NCI-H1436 treated with DMSO at 0.1 percent for 48 hours (cell line): Measurements from ENCODE around the gene CCDC91.
"Not testable (repeated sequence)": the region's sequence is repeated elsewhere in the genome, so short reads cannot be mapped to it uniquely, and the experiment has no call there.

Experiments
- DNase-seq: peaks from one replicate; lab custom pipeline; 2025; lab: John Stamatoyannopoulos, UW

The CCDC91 gene

GRCh38 chr12:28290262-28290661 lies 100.0 kb downstream of the CCDC91 start:
- DNase-seq: no peak

DNA sequence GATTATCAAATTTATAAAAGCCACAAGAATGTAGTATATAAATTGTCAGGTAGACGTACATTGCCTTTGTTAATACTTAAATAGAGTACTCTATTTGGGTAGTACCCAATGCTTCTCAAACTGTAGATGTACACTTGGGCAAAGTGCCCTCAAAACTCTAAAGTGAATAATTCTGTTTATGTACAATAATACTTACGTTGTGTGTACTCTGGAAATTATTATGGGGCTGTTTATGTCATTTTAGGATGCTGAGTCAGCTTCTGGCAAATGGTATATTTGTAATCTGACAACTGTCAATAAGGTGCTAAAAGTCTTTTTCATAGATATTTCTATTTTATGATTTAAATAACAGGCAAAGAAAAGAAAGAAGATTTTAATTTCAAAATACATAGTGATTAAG lies 102.4 kb downstream of the CCDC91 start:
- DNase-seq: no peak

GRCh38 chr12:28294300-28294699 lies 104.0 kb downstream of the CCDC91 start:
- no peak for DNase-seq

DNA sequence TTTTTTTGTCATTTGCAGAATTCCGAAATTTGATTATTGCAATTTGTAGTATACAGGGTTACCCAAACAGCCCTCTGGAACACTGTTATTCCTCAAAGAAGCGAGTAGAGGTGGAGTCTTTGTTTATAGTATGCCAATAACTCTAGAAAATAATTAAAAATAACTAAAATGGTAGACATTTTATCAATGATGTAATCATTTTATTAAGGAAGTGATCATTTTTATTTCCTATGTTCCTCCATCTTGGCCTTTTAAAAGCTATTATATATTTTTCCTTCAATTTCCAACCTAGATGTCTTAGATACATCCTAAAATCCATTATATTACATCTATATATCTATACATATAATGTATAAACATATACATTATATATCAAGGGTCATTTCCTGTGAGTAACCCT lies 106.0 kb downstream of the CCDC91 start:
- DNase-seq: no peak

- DNase-seq: no peak
Measured at GRCh38 chr12:28303192-28303591, 112.9 kb downstream of the CCDC91 start.

- no peak for DNase-seq
Measured at GRCh38 chr12:28306535-28306934, 116.3 kb downstream of the CCDC91 start.

DNA sequence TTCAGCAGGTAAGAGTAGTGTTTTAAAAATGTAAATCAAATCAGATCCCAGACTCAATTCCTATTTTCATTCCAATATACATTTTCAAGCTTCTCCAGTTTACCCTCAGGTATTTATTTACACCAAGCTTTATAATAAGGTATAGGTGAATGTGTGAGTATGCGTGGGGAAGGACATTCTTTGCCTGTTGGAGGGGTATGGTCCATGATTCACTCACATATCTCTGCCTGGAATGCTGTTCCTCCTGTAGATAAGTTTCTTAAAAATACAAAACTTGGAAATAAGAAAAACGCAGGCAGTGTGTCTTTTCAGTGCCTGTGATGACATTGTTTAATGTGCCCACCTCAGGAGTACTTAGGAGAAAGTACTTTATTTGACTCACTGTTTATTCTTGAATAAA lies 118.6 kb downstream of the CCDC91 start:
- DNase-seq: no peak

GRCh38 chr12:28313631-28314030 lies 123.4 kb downstream of the CCDC91 start:
- DNase-seq: no peak

DNA sequence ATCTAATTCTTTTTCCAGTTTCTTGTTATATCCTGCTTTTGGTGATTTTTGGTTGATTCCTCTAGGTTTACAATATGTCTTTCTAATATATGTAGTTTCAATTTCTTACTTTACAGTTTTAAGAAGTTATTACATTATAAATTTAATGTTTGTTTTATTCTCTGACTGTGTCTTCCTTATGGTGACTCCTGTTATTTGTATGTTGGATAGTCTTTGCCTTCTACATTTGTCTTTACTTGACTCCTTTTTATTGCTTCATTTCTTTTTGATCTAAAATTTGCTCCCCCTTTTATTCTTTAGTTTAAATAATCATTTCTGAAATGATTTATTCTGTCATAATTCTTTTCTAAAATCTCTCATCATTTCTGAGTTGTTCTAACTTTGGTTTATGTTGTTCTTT lies 125.8 kb downstream of the CCDC91 start:
- DNase-seq: no peak

DNA sequence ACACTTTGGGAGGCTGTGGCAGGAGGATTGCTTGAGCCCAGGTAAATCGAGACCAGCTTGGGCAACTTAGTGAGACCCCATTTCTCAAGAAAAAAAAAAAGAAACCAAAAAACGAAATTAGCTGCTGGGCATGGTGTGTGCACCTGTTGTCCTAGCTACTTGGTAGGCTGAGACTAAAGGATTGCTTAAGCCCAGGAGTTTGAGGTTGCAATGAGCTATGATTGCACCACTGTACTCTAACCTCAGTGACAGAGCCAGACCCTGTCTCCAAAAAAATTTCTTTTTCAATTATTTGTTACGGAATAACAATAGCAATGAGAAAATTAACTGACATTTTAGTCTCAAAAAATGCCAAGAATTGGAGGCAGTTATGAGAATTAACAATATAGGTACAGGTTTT lies 128.0 kb downstream of the CCDC91 start:
- DNase-seq: no peak

GRCh38 chr12:28320353-28320752 lies 130.1 kb downstream of the CCDC91 start:
- no peak for DNase-seq

- DNase-seq: no peak
Measured at GRCh38 chr12:28327722-28328121, 137.5 kb downstream of the CCDC91 start.

DNA sequence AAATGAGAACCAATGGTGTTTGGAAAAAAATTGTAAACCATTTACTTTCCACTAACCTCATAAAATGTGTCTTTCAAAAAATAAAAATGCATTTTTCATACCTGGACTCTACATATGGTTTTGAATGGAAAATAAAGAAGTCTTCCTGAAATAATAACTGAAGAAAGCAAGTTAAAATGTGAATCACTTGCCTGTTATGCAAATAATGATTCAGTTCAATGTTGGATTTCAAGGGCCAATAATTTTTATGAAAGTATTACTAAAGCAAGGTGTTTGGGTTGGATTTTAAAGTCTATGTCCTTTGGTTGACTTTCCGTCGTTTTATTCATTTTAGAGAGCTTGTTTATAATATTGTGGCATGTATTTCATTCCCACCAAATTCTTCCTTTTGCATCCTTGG lies 138.7 kb downstream of the CCDC91 start:
- DNase-seq: no peak

DNA sequence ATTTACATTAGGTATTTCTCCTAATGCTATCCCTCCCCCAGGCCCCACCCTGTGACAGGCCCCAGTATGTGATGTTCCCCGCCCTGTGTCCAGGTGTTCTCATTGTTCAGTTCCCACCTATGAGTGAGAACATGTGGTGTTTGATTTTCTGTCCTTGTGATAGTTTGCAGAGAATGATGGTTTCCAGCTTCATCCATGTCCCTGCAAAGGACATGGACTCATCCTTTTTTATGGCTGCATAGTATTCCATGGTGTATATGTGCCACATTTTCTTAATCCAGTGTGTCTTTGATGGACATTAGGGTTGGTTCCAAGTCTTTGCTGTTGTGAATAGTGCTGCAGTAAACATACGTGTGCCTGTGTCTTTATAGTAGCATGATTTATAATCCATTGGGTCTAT lies 139.5 kb downstream of the CCDC91 start:
- not testable (repeated sequence) for DNase-seq

DNA sequence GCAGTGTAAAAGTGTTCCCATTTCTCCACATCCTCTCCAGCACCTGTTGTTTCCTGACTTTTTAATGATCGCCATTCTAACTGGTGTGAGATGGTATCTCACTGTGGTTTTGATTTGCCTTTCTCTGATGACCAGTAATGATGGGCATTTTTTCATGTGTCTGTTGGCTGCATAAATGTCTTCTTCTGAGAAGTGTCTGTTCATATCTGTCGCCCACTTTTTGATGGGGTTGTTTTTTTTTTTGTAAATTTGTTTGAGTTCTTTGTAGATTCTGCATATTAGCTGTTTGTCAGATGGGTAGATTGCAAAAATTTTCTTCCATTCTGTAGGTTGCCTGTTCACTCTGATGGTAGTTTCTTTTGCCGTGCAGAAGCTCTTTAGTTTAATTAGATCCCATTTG lies 140.0 kb downstream of the CCDC91 start:
- not testable (repeated sequence) for DNase-seq

GRCh38 chr12:28331130-28331529 lies 140.9 kb downstream of the CCDC91 start:
- DNase-seq: no peak

GRCh38 chr12:28340261-28341045 lies 150.2 kb downstream of the CCDC91 start:
- DNase-seq: no peak

- DNase-seq: no peak
Measured at GRCh38 chr12:28343713-28344112, 153.5 kb downstream of the CCDC91 start.

- DNase-seq: no peak
Measured at GRCh38 chr12:28346567-28346966, 156.3 kb downstream of the CCDC91 start.

DNA sequence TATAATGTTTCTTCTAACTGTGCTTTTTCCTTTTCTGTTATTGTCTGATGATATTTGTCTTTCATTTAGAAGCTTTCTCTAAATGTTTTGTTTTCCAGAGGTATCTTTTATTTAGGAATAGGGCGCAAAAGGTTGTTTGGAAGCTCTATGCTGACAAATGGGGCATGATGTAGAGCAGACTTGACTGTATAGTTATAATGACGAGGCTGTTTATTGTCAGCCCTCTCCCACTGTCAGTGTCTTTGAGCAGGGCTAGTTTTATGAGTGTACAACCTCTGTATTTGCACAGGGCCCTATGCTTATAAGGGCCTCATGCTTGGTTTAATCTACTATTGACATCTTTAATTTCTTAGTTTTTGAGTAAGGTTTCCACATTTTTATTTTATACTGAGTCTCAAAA lies 158.9 kb downstream of the CCDC91 start:
- DNase-seq: no peak

GRCh38 chr12:28350502-28350901 lies 160.2 kb downstream of the CCDC91 start:
- DNase-seq: no peak

DNA sequence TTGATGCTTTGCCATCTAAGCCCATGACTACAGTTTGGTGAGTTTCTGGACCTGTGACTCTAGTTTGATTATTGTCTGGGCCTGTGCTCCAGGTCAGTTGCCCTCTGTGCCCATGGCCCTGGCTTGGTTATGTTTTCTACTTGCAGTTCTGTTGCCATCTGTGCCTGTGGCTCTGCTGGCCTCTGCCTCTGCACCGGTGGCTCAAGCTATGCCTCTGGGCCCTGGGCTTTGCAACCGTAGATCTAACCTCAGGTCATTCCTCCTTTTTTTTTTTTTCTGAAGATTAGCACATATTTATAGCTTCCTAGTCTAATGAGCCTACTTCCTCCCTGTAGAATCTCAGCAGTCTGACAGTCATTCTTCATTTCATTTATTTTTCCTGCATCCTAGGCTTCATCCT lies 161.2 kb downstream of the CCDC91 start:
- no peak for DNase-seq

DNA sequence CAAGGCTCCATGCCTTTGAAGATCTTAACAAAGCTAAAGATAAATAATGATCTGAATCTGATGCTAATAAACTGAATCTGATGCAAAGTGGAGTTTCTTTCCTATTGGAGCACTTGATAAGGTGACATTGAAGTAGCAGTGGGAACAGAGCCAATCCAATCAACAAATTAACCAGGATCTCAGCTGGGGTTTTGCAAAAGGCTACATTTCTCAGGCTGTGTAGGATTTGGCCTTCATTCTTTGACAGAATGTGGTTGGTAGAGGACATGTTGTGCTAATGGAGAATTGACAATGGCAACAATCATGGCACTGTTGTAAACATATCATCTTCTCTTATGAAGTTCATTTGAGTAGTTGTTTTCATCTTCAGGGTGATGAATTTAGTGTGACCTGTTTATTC lies 164.9 kb downstream of the CCDC91 start:
- DNase-seq: no peak

DNA sequence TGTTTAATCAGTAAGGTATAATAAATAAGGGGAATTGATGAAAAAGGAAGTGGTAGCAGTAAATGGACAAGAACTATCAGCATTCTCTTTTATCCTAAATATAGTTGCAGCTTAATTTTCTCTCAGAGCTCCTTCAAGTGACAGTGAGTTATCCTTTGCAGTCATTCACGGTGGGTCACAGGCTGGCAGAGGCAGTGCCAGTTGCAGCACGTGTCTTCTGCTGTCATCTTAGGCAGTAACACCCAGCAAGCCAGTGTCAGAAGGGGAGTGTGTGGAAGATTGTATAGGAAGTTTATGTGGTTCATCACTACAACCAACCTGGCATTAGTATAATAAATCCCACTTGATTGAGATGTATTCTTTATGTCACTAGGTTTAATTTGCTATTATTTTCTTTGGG lies 170.0 kb downstream of the CCDC91 start:
- no peak for DNase-seq
